Activated T-cell treated with anti-CD3 and anti-CD28 coated beads, Interleukin-2, amount 50 U/mL, for 72 hours (primary cell): ENCODE measurements around the gene PRKCG. TPM values are rescaled to one million over a fixed set of nuclear protein-coding genes. Genes with fewer than 3 reads are reported as not detected.

Source experiments
- ATAC-seq, 2 donors: fragments of 150-1000 bp; cut with Tn5 transposase; replicated peaks in 1 of 2; 2 replicates each; pipeline ENCODE4 v1.10.0; 2021; ENCODE audit warnings: moderate library complexity in 2 of 2, mild to moderate bottlenecking in 1 of 2
- DNase-seq, 2 donors: peaks; one replicate each; pipeline ENCODE4 v3.0.0; 2021 to 2022; ENCODE audit warnings: mixed read lengths in 1 of 2
- H3K27ac Mint-ChIP-seq: one replicate; pipeline ENCODE4 v1.8.0; 2022; ENCODE audit warnings: mild to moderate bottlenecking, moderate library complexity, mixed read lengths
- H3K27me3 Mint-ChIP-seq: one replicate; pipeline ENCODE4 v1.8.0; 2022; ENCODE audit warnings: low read depth, mixed read lengths
- H3K36me3 Mint-ChIP-seq, 2 donors: one replicate each; pipeline ENCODE4 v1.8.0; 2022; ENCODE audit warnings: mixed read lengths in 2 of 2, mild to moderate bottlenecking in 1 of 2; ENCODE audit not compliant: insufficient read depth in 2 of 2
- H3K4me1 Mint-ChIP-seq: one replicate; pipeline ENCODE4 v1.8.0; 2022; ENCODE audit warnings: low read depth, mixed read lengths
- H3K4me3 Mint-ChIP-seq, 2 donors: one replicate each; pipeline ENCODE4 v1.8.0; 2022; ENCODE audit warnings: mild to moderate bottlenecking in 2 of 2, mixed read lengths in 2 of 2, moderate library complexity in 2 of 2
- H3K9me3 Mint-ChIP-seq, 2 donors: one replicate each; pipeline ENCODE4 v1.8.0; 2022; ENCODE audit warnings: mixed read lengths in 2 of 2
- total RNA-seq, 2 donors: library from RNA; stranded (reverse); gene quantifications; one replicate each; pipeline ENCODE4 v1.2.3, GENCODE V29; 2022

PRKCG gene
- total RNA-seq, 2 donors from 2014 or later: not detected

GRCh38 chr19:53876651-53877224 is 5.3 kb upstream of the PRKCG start:
- H3K9me3 Mint-ChIP-seq: no peaks in the 10 kb centered on the region
- DNase-seq (no peak), ATAC-seq (no peak)
- no peaks in the 10 kb centered on the region for H3K27me3 Mint-ChIP-seq
- peaks cover 9 to 16% of the 10 kb centered on the region in 2 donors for H3K36me3 Mint-ChIP-seq
- peak overlapping the region; percentile 26 to 50 for H3K4me3 Mint-ChIP-seq
- peaks cover 50% of the 10 kb centered on the region for H3K4me1 Mint-ChIP-seq
- no peak overlapping the region for H3K27ac Mint-ChIP-seq

- Mint-ChIP-seq H3K27me3 (no peaks in the 10 kb centered on the region), H3K4me3 (peak overlapping the region; percentile 26 to 50), H3K9me3 (no peaks in the 10 kb centered on the region), H3K27ac (no peak overlapping the region), H3K4me1 (peaks cover 48% of the 10 kb centered on the region), H3K36me3 (peaks cover 9 to 16% of the 10 kb centered on the region in 2 donors)
- DNase-seq (peak; percentile 28 to 51), ATAC-seq (no peak)
Measured at GRCh38 chr19:53877361-53877766, 4.6 kb upstream of the PRKCG start.

- peaks cover 7 to 11% of the 10 kb centered on the region in 2 donors for H3K36me3 Mint-ChIP-seq
- DNase-seq: no peak
- H3K4me1 Mint-ChIP-seq: peaks cover 46% of the 10 kb centered on the region
- no peak overlapping the region for H3K27ac Mint-ChIP-seq
- peaks cover 4% of the 10 kb centered on the region for H3K27me3 Mint-ChIP-seq
- ATAC-seq: peak in 1 of 2 donors; percentile 3
- no peaks in the 10 kb centered on the region for H3K9me3 Mint-ChIP-seq
- no peak overlapping the region for H3K4me3 Mint-ChIP-seq
Measured at GRCh38 chr19:53878776-53879139, 3.2 kb upstream of the PRKCG start.

- no peaks in the 10 kb centered on the region for H3K9me3 Mint-ChIP-seq
- H3K36me3 Mint-ChIP-seq: peaks cover 4 to 5% of the 10 kb centered on the region in 2 donors
- peaks cover 42% of the 10 kb centered on the region for H3K4me1 Mint-ChIP-seq
- DNase-seq: peak; percentile 87 to 89
- no peak overlapping the region for H3K27ac Mint-ChIP-seq
- ATAC-seq: peak; percentile 90 to 93
- no peak overlapping the region for H3K4me3 Mint-ChIP-seq
- H3K27me3 Mint-ChIP-seq: peaks cover 11% of the 10 kb centered on the region
Measured at GRCh38 chr19:53879140-53880081, 2.6 kb upstream of the PRKCG start.

- Mint-ChIP-seq H3K9me3 (no peaks in the 10 kb centered on the region), H3K4me3 (no peak overlapping the region), H3K27me3 (peaks cover 15% of the 10 kb centered on the region), H3K36me3 (no peaks in the 10 kb centered on the region), H3K4me1 (peaks cover 28% of the 10 kb centered on the region), H3K27ac (no peak overlapping the region)
- DNase-seq: no peak
- no peak for ATAC-seq
Measured at GRCh38 chr19:53880711-53881481, 1.1 kb upstream of the PRKCG start.

- peaks cover 15% of the 10 kb centered on the region for H3K4me1 Mint-ChIP-seq
- H3K4me3 Mint-ChIP-seq: peak overlapping the region in 1 of 2 donors; percentile 45
- H3K27me3 Mint-ChIP-seq: peaks cover 15% of the 10 kb centered on the region
Measured at GRCh38 chr19:53882391-53883050, 524 bp downstream of the PRKCG start.

GRCh38 chr19:53883231-53883661 is 1.2 kb downstream of the PRKCG start:
- Mint-ChIP-seq H3K27ac (no peak overlapping the region), H3K4me1 (peaks cover 12% of the 10 kb centered on the region), H3K27me3 (peaks cover 15% of the 10 kb centered on the region), H3K9me3 (no peaks in the 10 kb centered on the region), H3K4me3 (no peak overlapping the region), H3K36me3 (no peaks in the 10 kb centered on the region)
- ATAC-seq (no peak), DNase-seq (no peak)

More at GRCh38 chr19:53882391-53883050, 524 bp downstream of the PRKCG start:
- Mint-ChIP-seq H3K27ac (no peak overlapping the region), H3K36me3 (no peaks in the 10 kb centered on the region), H3K9me3 (no peaks in the 10 kb centered on the region)
- DNase-seq (no peak), ATAC-seq (no peak)

GRCh38 chr19:53883741-53884140 is 1.7 kb downstream of the PRKCG start:
- Mint-ChIP-seq H3K4me1 (peaks cover 10% of the 10 kb centered on the region), H3K27ac (no peak overlapping the region), H3K36me3 (no peaks in the 10 kb centered on the region), H3K27me3 (peaks cover 15% of the 10 kb centered on the region), H3K4me3 (peak overlapping the region in 1 of 2 donors; percentile 3), H3K9me3 (no peaks in the 10 kb centered on the region)
- DNase-seq (no peak), ATAC-seq (no peak)

- ATAC-seq (no peak), DNase-seq (no peak)
- peaks cover 5% of the 10 kb centered on the region for H3K4me1 Mint-ChIP-seq
- no peak overlapping the region for H3K4me3 Mint-ChIP-seq
- no peaks in the 10 kb centered on the region for H3K36me3 Mint-ChIP-seq
- H3K27me3 Mint-ChIP-seq: peaks cover 15% of the 10 kb centered on the region
- H3K9me3 Mint-ChIP-seq: no peaks in the 10 kb centered on the region
- no peak overlapping the region for H3K27ac Mint-ChIP-seq
Measured at GRCh38 chr19:53884256-53884655, 2.3 kb downstream of the PRKCG start.

GRCh38 chr19:53885036-53885435 is 3.0 kb downstream of the PRKCG start:
- DNase-seq (no peak), ATAC-seq (no peak)
- H3K27me3 Mint-ChIP-seq: peaks cover 15% of the 10 kb centered on the region
- no peak overlapping the region for H3K4me3 Mint-ChIP-seq
- peaks cover 5% of the 10 kb centered on the region for H3K4me1 Mint-ChIP-seq
- H3K27ac Mint-ChIP-seq: no peak overlapping the region
- H3K36me3 Mint-ChIP-seq: no peaks in the 10 kb centered on the region
- H3K9me3 Mint-ChIP-seq: no peaks in the 10 kb centered on the region

GRCh38 chr19:53892301-53892980 is 10.4 kb downstream of the PRKCG start:
- H3K9me3 Mint-ChIP-seq: no peaks in the 10 kb centered on the region
- H3K27me3 Mint-ChIP-seq: peaks cover 51% of the 10 kb centered on the region
- H3K4me1 Mint-ChIP-seq: no peaks in the 10 kb centered on the region
- no peak overlapping the region for H3K4me3 Mint-ChIP-seq
- ATAC-seq (no peak), DNase-seq (no peak)
- no peaks in the 10 kb centered on the region for H3K36me3 Mint-ChIP-seq
- no peak overlapping the region for H3K27ac Mint-ChIP-seq

GRCh38 chr19:53892981-53893325 is 11.0 kb downstream of the PRKCG start:
- H3K27me3 Mint-ChIP-seq: peaks cover 56% of the 10 kb centered on the region
- ATAC-seq (no peak), DNase-seq (no peak)
- no peak overlapping the region for H3K27ac Mint-ChIP-seq
- peaks cover 3% of the 10 kb centered on the region for H3K4me1 Mint-ChIP-seq
- H3K9me3 Mint-ChIP-seq: no peaks in the 10 kb centered on the region
- H3K4me3 Mint-ChIP-seq: no peak overlapping the region
- no peaks in the 10 kb centered on the region for H3K36me3 Mint-ChIP-seq
